RWPE1 (cell line): Measurements from ENCODE around the gene HRK.

Experiments used
- CTCF ChIA-PET: fragments of 350-600 bp; sonication (Branson Sonifier 250); formaldehyde crosslinking; extraction: SDS; loops from one replicate; lab custom pipeline; 2021; lab: Yijun Ruan, JAX
- POLR2A ChIA-PET: fragments of 400-600 bp; formaldehyde crosslinking; extraction: SDS; loops from one replicate; lab custom pipeline; 2020; ENCODE audit warnings: antibody characterized with exemption; ENCODE audit not compliant: low non-redundant PET; lab: Yijun Ruan, JAX
- DNase-seq: peaks from one replicate; pipeline ENCODE4 v3.0.0; 2012; ENCODE audit warnings: low spot score
- H3K27ac ChIP-seq: fragments of 450-650 bp; 2 replicates; pipeline ENCODE4 v1.5.1; 2017
- CTCF ChIP-seq: fragments of 450-650 bp; conservative IDR thresholded peaks from 2 replicates; pipeline ENCODE4 v1.5.1; 2017; ENCODE audit warnings: low read depth, mild to moderate bottlenecking

HRK gene

GRCh38 chr12:116916714-116917114 lies 35.5 kb upstream of the HRK start:
- H3K27ac ChIP-seq, result peak overlapping the region; percentile 38; the same call in 1 of the 2 replicates
- peak; percentile 69 for DNase-seq
- ChIA-PET POLR2A (interaction anchor here (0.6 kb wide), 1 partner anchor 9 kb away, joined by 4 read pairs; no protein-coding TSS in a partner anchor), CTCF (interaction anchor here (0.5 to 1.1 kb wide), 2 partner anchors 11 to 25 kb away, joined by 3 read pairs; no protein-coding TSS in a partner anchor)
- no peak for TF ChIP-seq CTCF

GRCh38 chr12:116916122-116916521 lies 34.9 kb upstream of the HRK start:
- ChIA-PET POLR2A (no interaction called here), CTCF (interaction anchor here (0.6 to 1.1 kb wide), 2 partner anchors 19 to 24 kb away, joined by 3 read pairs; no protein-coding TSS in a partner anchor)
- DNase-seq, result peak; percentile 73
- H3K27ac ChIP-seq, result no peak overlapping the region
- no peak for TF ChIP-seq CTCF

GRCh38 chr12:116915326-116915725 lies 34.1 kb upstream of the HRK start:
- no peak for DNase-seq
- POLR2A ChIA-PET, result no interaction called here
- no peak for TF ChIP-seq CTCF
- CTCF ChIA-PET, result no interaction called here
- no peak overlapping the region for H3K27ac ChIP-seq

GRCh38 chr12:116910645-116911451 lies 29.6 kb upstream of the HRK start, which contains the start of gene FBXW8:
FBXW8 (plus strand) TSS chr12:116910950; CDS start chr12:116911038, 88 bp downstream.
- POLR2A ChIA-PET, result interaction anchor here (0.6 kb wide), 1 partner anchor 1242 kb away, joined by 3 read pairs; no protein-coding TSS in a partner anchor
- peak within 1 kb of the TSS; percentile 80 for H3K27ac ChIP-seq
- DNase-seq, result peak; percentile 69
- CTCF ChIA-PET, result interaction anchor here (0.7 kb wide), 1 partner anchor 31 kb away, joined by 3 read pairs; no protein-coding TSS in a partner anchor
- no peak for TF ChIP-seq CTCF

- no peak for TF ChIP-seq CTCF
- POLR2A ChIA-PET, result no interaction called here
- peak overlapping the region; percentile 80; the same call in 1 of the 2 replicates for H3K27ac ChIP-seq
- CTCF ChIA-PET, result interaction anchor here (0.7 kb wide), 1 partner anchor 30 kb away, joined by 3 read pairs; no protein-coding TSS in a partner anchor
- DNase-seq, result no peak
Observed at GRCh38 chr12:116910280-116910644, 29.0 kb upstream of the HRK start.

GRCh38 chr12:116906285-116906684 lies 25.0 kb upstream of the HRK start:
- ChIA-PET POLR2A (no interaction called here), CTCF (no interaction called here)
- no peak overlapping the region for H3K27ac ChIP-seq
- TF ChIP-seq CTCF, result no peak
- DNase-seq, result no peak
